Fibroblast of skin of left biceps (primary cell): ENCODE measurements around the gene GABRD.
"Not testable (repeated sequence)": the region's sequence is repeated elsewhere in the genome, so short reads cannot be mapped to it uniquely, and the experiment has no call there.

Experiments
- DNase-seq, 2 experiments: peaks; one replicate each; pipeline ENCODE4 v3.0.0-alpha.2; 2013; ENCODE audit warnings: low read depth in 2 of 2

The GABRD gene, protein sequence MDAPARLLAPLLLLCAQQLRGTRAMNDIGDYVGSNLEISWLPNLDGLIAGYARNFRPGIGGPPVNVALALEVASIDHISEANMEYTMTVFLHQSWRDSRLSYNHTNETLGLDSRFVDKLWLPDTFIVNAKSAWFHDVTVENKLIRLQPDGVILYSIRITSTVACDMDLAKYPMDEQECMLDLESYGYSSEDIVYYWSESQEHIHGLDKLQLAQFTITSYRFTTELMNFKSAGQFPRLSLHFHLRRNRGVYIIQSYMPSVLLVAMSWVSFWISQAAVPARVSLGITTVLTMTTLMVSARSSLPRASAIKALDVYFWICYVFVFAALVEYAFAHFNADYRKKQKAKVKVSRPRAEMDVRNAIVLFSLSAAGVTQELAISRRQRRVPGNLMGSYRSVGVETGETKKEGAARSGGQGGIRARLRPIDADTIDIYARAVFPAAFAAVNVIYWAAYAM

DNA sequence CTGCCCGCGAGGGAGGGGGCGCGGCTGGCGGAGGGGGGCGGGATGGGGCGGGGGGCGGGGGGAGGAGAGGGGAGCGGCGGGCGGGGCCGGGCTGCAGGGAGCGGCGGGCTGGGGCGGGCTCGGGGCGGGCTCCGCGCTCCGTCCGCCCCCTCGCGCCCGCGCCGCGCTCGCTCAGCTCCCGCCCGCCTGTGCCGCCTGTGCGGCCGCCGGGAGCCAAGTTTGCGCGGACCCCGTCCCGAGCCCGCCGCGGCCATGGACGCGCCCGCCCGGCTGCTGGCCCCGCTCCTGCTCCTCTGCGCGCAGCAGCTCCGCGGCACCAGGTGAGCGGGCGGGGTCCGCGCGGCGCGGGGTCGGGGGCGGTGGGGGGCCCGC is at the start of gene GABRD:
Gene GABRD, plus strand, starts transcription at position 174 of the 372 bp plus-strand sequence. Its CDS starts 79 bp downstream, at position 253.
- DNase-seq: no peak

DNA sequence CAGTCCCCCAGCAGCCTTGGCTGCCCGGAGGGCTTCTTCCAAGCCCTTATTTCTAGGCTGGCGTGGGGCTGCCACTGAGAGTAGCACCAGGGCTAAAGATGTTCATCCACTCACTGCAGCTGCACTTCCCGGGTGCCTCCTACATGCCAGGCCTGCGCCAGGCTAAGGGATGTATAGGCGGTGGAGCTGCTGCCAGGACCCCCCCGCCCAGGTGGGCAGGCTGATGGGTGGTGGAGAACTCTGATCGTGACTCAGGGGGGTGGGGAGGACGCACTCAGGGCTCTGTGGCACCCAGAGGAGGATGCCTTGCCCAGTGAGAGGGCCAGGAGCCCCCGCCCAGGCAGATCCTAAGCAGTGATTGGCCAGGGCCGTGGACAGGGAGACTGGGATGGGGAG is 49.6 kb upstream of the GABRD start:
- no peak for DNase-seq

DNA sequence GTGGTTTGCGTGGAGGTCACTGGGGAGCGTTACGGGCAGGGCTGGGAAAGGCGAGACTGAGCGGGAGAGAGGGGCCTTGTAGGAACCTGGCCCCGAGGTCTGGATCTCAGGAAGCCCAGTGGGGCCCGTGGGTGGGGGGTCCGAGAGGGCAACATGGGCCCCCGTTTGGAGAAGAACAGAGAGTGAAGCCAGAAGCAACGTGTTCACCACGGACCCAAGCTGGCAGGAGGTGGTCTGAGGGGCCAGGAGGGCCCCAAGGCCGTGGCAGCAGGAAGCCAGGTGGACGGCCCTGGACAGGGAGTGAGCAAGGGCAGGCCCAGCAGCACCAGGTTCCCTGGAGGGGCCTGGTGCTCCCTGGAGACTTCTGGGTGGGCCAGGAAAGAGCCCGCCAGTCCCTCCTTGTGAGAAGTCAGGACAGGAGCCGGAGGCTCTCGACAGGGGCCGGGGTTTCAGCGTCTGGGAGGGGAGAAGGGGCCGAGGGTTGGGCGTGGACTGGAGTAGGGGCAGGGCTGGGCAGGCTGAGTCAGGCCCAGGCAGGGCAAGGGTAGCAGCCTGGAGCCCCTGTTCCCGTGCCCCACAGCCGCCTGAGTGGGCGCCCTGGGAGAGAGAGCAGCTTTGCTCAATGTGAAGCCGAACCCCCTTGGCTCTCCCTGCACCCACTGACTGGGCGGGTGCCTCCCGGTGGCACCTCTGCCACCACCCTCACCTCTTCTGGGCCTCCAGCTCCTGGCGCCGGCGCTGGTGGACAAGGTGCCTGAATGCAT is 49.0 kb upstream of the GABRD start:
- no peak for DNase-seq

DNA sequence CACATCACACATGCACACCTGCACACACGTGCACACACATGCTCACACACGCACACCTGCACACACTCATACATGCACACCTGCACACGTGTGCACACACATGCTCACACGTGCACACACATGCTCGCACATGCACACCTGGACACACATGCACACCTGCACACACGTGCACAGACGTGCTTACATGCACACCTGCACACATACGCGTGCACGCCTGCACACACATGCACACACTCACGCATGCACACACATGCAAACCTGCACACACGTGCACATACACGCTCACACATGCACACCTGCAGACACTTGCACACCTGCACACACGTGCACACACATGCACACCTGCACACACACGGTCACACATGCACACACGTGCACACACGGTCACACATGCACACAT is 48.1 kb upstream of the GABRD start:
- DNase-seq: no peak

DNA sequence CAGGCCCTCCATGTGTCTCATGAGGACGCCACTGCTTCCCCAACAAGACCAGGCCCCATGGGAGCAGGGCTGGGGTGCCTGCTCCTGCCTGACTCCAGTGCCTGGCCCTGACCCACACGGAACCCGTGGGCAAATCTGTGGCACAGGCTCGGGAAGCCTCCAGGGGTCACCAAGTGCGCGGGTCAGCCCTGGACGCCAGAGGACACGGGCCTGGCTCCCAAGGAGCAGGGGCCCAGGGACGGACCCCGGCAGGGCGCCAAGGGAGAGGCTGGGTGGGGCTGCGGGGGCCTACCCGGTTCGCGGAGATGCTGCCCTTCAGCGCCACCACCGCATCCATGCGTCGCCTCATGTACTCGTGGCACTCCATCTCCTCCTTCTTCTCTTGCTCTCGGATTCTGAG is 47.5 kb upstream of the GABRD start:
- DNase-seq: no peak

DNA sequence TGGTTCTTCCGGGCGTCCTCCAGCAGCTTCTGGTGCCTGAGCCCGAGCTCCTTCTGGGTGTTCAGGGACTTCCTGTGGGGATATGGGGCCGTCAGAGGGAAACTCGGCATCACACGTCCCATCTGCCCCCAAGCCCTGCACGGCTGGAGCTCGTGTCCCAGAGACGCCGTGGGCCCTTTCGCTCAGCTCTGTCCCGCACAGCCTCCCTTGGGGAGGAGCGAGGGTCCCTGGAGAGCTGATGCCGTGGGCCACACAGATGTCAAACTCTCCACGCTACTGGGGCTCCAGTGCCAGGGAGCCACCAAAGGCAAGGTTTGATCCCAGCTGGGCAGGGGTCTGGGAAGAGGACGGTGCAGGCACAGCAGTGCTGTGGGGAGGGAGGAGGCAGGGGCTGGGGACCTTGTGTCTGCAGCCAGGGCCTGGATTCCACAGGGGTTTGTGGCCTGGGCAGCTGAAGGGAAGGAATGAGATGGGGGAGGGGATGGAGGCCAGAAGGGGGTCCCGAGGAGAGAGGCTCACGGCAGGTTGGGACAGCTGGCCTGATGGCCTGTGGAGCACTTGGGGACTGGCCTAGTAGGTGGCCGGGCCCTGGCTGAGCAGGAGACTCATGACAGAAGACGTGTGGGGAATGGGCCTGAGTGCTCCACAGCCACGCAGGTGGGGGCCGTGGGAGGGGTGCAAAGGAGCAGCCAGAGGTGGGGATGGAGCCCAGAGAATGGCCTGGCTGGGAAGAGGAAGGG is 46.0 kb upstream of the GABRD start:
- no peak for DNase-seq

DNA sequence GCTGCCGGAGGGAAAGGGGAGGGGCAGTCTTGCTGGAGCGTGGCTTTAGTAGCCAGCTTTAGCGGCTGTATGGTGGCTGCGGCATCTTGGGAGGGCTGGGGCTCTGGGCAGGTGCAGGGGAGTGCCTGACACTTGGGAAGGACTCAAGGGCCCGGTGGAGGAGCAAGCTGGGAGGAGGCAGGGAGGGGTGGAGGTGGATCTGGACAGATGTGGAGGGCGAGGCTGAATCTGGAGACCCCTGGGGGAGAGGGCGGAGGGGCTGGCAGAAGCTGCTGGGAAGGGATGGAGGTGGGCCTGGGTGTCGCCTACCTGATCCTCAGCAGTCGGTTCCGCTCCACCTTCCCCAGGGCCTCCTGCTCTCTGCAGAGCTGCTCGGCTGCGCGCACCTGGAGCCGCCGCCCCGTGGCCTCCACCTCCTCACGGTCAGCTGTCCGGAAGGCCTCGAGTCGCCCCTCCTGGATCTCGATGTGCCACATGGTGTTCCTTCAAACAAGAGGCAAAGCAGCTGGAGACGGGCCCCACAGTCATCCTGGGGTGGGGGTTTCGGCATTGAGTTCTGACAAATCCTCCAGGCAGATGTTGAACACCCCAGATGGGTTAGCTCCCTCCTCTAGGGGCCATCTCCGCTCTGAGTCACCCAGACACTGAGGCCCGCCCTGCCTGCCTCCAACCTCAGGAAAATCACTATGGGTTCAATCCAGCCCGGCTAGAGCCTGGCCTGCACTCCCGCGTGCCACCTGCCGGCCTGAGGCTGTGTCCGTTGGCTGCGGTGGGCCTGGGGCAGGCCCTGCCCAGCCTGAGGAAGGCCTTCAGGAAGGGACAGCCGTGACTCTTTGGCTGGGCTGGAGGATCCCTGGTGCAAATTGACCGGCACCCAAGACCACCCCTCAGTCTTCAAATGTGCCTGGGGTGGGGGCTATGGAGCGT is 45.2 kb upstream of the GABRD start:
- no peak for DNase-seq

DNA sequence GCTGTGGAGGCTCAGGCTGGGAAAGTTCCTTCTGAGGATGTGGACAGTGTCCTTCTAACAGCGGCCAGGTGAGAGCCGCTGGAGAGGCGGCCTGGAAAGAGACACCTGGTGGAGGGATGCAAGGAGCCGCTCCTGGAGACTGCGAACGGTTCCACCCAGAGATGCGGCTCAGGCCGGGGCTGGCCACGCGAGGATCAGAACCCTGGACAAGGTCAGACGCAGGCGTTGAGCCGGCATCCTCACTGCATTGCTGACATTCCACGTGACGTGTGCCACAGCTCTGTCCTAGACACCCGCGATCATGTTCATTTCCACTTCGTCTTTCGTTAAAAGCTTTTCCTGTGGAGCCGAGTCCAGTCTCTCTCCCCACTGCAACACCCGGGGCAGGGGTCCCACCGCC is 44.3 kb upstream of the GABRD start:
- DNase-seq: no peak

DNA sequence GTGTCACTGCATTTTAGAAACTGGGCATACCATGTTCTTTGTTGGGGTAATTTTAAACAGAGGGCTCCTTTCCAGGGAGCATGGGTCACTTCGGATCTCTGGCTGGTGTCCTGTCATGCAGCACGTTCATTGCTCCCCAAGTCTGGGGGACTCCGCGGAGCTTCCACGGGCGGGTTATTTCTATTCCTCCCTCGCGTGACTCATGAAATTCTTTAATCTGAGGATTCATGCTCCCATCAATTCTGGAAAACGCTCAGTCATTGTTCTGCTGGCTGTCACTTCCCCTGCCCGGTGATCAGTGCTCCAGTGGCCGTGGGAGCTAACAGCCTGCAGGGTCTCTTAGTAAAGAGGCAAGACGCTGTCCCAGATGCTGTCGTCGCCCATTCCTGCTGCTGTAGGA is 43.6 kb upstream of the GABRD start:
- no peak for DNase-seq

DNA sequence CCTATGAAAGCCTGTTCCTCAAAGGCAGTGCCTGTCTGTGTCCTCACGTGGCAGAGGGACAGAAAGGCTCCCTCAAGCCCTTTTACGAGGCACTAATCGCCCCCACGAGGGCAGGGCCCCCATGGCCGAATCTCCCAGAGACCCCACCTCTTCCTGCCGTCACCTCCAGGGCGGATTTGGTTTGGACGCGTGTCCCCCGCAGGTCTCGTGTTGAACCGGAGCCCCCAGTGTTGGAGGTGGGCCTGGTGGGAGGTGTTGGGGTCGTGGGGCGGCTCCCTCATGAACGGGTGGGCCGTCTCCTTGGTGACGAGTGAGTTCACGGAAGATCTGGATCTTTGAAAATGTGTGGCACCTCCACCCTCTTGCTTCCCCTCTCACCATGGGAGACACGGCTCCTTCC is 43.1 kb upstream of the GABRD start:
- DNase-seq: no peak

DNA sequence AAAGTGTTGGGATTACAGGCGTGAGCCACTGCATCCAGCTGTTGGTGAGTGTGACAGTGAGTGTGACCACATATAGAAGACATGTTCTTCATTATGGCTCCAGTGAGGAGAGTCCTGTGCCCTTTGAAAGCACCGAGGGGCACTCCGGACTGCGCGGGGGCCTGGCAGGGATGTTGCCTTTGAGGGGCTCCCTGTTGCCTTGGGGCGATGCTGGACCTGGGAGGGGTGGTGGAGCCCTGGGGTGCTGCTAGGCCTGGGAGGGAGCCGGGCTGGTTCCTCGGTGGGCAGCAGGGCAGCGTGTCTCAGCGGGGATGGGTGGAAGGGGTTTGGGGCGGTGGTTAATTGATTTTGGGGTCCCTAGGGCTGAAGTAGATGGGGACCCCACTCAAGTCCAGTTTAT is 41.0 kb upstream of the GABRD start:
- DNase-seq: no peak

DNA sequence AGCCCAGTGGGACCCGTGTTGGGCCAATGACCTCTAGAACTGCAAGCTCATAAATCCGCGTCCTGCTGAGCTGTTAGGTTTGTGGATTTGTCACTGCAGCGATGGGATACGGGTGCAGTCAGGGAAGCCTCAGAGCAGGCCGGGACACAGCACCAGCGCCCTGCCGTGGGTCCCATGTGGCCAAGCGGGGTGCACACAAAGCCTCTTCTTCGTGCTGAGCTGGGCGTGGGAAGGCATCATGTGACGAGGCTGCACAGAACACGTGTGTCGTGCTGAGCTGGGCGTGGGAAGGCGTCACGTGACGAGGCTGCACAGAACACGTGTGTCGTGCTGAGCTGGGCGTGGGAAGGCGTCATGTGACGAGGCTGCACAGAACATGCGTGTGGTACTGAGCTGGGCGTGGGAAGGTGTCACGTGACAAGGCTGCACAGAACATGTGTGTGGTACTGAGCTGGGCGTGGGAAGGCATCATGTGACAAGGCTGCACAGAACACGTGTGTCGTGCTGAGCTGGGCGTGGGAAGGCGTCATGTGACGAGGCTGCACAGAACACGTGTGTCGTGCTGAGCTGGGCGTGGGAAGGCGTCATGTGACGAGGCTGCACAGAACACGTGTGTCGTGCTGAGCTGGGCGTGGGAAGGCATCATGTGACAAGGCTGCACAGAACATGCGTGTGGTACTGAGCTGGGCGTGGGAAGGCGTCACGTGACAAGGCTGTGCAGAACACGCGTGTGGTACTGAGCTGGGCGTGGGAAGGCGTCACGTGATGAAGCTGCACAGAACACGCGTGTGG is 40.3 kb upstream of the GABRD start:
- DNase-seq: not testable (repeated sequence)

DNA sequence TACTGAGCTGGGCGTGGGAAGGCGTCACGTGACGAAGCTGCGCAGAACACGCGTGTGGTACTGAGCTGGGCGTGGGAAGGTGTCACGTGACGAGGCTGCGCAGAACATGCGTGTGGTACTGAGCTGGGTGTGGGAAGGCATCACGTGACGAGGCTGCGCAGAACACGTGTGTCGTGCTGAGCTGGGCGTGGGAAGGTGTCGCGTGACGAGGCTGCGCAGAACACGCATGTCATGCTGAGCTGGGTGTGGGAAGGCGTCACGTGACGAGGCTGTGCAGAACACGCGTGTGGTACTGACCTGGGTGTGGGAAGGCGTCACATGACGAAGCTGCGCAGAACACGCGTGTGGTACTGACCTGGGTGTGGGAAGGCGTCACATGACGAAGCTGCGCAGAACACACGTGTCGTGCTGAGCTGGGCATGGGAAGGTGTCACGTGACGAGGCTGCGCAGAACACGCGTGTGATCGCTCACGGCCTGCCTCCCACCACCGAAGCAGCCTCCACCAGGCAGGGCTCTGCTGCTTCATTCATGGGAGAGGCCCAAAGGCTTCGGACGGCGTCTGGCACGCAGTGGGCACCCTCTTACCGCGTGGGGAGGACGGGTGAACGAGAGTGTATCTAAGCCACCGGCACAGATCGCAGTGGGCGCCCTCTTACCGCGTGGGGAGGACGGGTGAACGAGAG is 39.5 kb upstream of the GABRD start:
- DNase-seq: no peak

DNA sequence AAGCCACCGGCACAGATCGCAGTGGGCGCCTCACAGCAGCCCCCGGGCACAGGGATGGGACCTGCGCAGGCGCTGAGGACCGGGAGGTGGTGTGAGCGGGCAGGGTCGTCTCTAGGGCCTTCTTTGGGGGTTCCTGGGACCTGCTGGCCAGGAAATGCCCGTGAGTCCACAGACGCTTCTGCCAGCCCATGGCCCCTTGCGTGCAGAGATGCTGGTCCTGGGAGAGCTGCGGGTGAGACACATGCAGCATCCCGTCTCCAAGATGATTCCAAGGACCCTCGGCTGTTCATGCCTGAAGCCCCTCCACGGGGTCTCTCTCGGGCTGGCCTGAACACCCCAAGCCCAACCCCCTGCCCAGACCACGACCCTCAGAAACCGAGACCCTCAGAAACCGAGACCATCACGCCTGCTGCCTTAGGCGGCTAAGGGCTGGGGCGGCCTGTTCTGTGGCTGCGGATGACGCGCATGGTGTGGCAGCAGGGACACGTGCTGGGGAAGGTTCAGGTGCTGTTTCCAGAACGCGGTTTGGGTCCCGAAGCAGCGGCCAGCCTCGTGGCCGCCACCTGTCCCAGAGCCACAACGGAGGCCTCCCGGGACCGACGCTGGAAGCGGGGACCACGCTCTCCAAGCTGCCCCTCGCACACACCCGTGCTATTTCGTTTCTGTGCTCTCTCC is 38.5 kb upstream of the GABRD start:
- no peak for DNase-seq

DNA sequence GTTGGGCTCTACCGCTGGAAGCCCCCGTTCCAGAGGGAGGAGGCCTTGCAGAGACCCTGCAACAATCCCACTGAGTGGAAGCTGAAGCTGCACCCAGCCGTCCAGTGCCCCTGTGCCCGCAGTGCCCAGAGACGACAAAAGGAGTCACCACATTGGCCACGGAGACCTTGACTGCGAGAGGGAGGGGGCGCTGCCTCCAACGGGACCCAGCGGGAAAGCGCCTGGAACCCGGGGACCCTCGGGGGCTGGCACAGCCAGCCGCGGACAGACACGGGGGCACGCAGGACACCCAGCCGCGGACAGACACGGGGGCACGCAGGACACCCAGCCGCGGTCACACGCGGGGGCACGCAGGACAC is 38.0 kb upstream of the GABRD start:
- DNase-seq: no peak

DNA sequence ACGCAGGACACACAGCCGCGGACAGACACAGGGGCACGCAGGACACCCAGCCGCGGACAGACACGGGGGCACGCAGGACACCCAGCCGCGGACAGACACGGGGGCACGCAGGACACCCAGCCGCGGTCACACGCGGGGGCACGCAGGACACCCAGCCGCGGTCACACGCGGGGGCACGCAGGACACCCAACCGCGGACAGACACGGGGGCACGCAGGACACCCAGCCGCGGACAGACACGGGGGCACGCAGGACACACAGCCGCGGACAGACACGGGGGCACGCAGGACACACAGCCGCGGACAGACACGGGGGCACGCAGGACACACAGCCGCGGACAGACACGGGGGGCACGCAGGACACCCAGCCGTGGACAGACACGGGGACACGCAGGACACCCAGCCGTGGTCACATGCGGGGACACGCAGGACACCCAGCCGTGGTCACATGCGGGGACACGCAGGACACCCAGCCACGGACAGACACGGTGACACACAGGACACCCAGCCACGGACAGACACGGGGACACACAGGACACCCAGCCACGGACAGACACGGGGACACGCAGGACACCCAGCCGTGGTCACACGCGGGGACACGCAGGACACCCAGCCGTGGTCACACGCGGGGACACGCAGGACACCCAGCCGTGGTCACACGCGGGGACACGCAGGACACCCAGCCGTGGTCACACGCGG is 37.4 kb upstream of the GABRD start:
- not testable (repeated sequence) for DNase-seq

DNA sequence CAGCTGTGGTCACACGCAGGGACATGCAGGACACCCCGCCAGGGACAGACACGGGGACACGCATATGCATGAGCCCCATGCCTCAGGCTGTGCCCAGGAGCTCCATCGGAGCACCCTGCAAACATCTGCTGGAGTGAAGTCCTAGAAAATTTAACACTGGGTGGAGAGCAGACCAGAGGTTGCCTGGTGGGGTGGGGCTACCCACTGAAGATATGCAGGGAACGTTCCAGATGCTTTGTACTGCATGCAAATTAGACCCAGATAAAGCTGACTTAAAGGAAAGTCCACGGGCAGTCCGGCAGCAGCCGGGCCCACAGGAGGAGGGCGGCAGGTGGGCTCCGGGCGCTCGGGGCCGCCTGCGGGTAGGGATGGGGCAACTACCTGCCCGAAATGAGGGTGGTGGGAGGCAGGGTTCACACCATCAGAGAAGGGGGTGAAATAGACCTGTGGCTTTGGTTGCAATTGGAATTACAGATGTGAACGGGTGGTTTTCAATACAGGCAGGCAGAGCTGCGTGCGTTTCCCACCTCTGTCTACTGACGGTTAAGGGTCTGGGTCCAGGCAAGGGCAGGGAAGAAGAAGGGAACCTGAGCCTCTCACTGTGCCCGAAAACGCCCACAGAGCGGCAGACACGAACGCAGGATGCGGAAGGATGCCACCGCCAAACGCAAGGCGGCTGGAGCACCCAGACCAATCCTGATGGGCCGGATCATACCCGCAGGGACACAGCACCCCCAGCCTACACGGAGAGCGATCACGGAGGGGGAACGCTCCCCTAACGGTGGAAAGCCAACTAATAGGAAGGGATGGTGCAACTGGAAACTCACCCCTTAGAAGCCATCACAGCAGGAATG is 36.5 kb upstream of the GABRD start:
- DNase-seq: no peak

DNA sequence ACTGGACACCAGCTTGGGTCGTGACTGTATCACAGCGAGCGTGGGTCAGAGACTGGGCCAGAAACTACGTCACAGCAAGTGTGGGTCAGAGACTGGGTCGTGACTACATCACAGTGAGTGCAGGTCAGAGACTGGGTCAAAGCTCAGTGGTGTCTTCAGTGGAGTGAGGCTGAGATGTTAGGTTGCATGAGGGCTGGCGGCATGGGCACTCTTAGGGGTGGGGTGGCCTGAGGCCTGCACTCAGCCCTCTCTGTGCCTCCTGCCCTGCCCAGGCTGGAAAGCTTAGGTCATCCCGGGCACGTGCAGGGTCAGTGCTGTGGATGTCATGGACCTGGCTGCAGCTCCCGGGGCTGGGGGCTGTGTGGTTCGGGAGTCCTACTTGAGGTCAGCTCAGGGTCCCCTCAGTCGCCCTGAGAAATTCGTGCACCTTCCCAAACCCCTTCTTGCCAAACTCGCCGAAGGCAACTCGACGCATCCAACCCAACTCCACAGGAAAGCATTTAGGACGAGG is 34.5 kb upstream of the GABRD start:
- no peak for DNase-seq
